HepG2 (cell line): ENCODE measurements around the gene ZCCHC24. TPM values are rescaled to one million over a fixed set of nuclear protein-coding genes. Genes with fewer than 3 reads are reported as not detected.

Experiments
- FOXA1 ChIP-seq, 2 experiments: fragments of 450-650 bp in 1 of 2; sonication (generic) in 1 of 2; formaldehyde crosslinking in 1 of 2; IDR thresholded peaks; 2 replicates each; pipeline versions ENCODE4 v1.4.0 to v1.6.1; 2016 to 2020; ENCODE audit warnings: missing genetic modification reagents in 1 of 2
- POLR2G ChIP-seq: fragments of 200-400 bp; formaldehyde crosslinking; IDR thresholded peaks from 2 replicates; pipeline ENCODE4 v1.6.1; 2018; ENCODE audit warnings: mild to moderate bottlenecking, low read depth, low read length, moderate library complexity
- TBP ChIP-seq: sonication (generic); formaldehyde crosslinking; IDR thresholded peaks from 2 replicates; pipeline ENCODE4 v1.5.0; 2020; ENCODE audit warnings: missing genetic modification reagents
- ZNF234 ChIP-seq: sonication (generic); formaldehyde crosslinking; conservative IDR thresholded peaks from 2 replicates; pipeline ENCODE4 v1.5.1; 2020; ENCODE audit warnings: mild to moderate bottlenecking, missing genetic modification reagents
- ZSCAN29 ChIP-seq: sonication (generic); formaldehyde crosslinking; conservative IDR thresholded peaks from 2 replicates; pipeline ENCODE4 v1.4.0; 2020; ENCODE audit warnings: mild to moderate bottlenecking, missing genetic modification reagents
- ZSCAN31 ChIP-seq: sonication (generic); formaldehyde crosslinking; IDR thresholded peaks from 2 replicates; pipeline ENCODE4 v1.5.0; 2020; ENCODE audit warnings: low read depth, mild to moderate bottlenecking, missing genetic modification reagents
- polyA plus RNA-seq, 8 experiments: library from polyadenylated mRNA; depleted of rRNA in 3 of 8; stranded (reverse) in 7 of 8; unstranded in 1 of 8; fragments of >200 nt; fragmentation: Illumina TruSeq in 4 of 8; extraction: Trizol in 4 of 8; gene quantifications; 2 replicates each; pipeline versions ENCODE4 v1.2.1 to v1.2.3, GENCODE V29; 2011 to 2016; ENCODE audit warnings: low read depth in 4 of 8, missing spikeins in 1 of 8, mixed read lengths in 1 of 8; ENCODE audit not compliant: insufficient read depth in 1 of 8
- total RNA-seq, 5 experiments: library from RNA; depleted of rRNA; stranded (reverse); fragments of >200 nt; fragmentation: Illumina TruSeq; extraction: Trizol; gene quantifications; 2 replicates each; pipeline ENCODE4 v1.2.3, GENCODE V29; 2016; ENCODE audit warnings: low read depth in 1 of 5
- TF ChIP-seq, protein P1 (sequence below): IDR thresholded peaks from 2 replicates; pipeline ENCODE4 v1.6.1; 2016; ENCODE audit warnings: low read depth, missing genetic modification reagents, missing compliant biosample characterization
- TF ChIP-seq, protein P2 (sequence below): sonication (generic); formaldehyde crosslinking; IDR thresholded peaks from 2 replicates; pipeline ENCODE4 v1.5.0; 2020; ENCODE audit warnings: mild to moderate bottlenecking, missing genetic modification reagents
- TF ChIP-seq, protein P3 (sequence below): sonication (generic); formaldehyde crosslinking; IDR thresholded peaks from 2 replicates; pipeline ENCODE4 v1.4.0; 2020; ENCODE audit warnings: missing genetic modification reagents
- TF ChIP-seq, protein P4 (sequence below): IDR thresholded peaks from 2 replicates; pipeline ENCODE4 v1.6.1; 2016; ENCODE audit warnings: control low read depth
- TF ChIP-seq, protein P5 (sequence below): IDR thresholded peaks from 2 replicates; pipeline ENCODE4 v1.4.0; 2020; ENCODE audit warnings: mild to moderate bottlenecking, missing genetic modification reagents

The ZCCHC24 gene
- total and polyA plus RNA-seq, 2 of the 13 experiments (the other 11 are each of a cell fraction or from before 2014, with no cell fraction given) = 3.1 to 7.9 TPM

DNA sequence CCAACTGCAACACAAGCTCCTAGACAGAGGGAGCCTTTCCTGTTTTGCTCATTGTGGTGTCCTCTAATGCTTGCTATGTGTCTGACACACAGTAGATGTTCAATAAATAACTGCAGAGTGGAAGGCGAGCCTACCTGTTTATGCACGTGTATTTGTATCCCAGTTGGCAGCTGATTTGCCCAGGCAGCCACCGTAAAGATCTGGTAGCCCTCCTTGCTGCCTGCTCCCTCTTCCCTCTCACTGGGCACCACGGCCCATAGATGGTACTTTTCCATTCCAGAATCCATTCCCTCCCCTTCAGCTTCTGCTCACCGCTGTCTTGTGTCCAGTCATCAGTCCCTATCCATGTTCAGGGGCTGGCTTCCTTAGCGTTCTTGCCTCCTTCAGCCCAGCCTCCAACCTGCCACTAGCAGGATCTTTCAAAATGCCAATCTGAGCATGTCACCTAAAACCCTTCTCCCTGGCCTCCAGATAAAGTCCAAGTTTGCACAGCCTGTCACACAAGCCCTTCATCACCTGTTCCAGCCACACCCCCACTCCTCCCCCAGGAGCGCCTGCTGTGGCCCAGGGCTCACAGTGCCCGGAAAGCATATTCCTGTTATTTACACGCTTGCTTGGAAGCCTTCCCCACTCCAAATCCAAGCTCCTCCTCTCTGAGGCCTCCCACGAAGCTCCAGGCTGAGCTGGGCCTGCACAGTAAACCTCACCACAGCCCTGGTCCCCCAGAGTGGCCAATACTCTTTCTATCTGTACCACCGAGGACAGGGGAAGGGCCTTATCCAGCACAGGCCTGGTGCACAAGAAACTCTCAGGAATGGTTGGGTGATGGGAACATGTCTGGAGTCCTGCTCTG lies 21.0 kb downstream of the ZCCHC24 start (continued):
- TF ChIP-seq, protein P1, sequence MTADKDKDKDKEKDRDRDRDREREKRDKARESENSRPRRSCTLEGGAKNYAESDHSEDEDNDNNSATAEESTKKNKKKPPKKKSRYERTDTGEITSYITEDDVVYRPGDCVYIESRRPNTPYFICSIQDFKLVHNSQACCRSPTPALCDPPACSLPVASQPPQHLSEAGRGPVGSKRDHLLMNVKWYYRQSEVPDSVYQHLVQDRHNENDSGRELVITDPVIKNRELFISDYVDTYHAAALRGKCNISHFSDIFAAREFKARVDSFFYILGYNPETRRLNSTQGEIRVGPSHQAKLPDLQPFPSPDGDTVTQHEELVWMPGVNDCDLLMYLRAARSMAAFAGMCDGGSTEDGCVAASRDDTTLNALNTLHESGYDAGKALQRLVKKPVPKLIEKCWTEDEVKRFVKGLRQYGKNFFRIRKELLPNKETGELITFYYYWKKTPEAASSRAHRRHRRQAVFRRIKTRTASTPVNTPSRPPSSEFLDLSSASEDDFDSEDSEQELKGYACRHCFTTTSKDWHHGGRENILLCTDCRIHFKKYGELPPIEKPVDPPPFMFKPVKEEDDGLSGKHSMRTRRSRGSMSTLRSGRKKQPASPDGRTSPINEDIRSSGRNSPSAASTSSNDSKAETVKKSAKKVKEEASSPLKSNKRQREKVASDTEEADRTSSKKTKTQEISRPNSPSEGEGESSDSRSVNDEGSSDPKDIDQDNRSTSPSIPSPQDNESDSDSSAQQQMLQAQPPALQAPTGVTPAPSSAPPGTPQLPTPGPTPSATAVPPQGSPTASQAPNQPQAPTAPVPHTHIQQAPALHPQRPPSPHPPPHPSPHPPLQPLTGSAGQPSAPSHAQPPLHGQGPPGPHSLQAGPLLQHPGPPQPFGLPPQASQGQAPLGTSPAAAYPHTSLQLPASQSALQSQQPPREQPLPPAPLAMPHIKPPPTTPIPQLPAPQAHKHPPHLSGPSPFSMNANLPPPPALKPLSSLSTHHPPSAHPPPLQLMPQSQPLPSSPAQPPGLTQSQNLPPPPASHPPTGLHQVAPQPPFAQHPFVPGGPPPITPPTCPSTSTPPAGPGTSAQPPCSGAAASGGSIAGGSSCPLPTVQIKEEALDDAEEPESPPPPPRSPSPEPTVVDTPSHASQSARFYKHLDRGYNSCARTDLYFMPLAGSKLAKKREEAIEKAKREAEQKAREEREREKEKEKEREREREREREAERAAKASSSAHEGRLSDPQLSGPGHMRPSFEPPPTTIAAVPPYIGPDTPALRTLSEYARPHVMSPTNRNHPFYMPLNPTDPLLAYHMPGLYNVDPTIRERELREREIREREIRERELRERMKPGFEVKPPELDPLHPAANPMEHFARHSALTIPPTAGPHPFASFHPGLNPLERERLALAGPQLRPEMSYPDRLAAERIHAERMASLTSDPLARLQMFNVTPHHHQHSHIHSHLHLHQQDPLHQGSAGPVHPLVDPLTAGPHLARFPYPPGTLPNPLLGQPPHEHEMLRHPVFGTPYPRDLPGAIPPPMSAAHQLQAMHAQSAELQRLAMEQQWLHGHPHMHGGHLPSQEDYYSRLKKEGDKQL (CRISPR knock-in tag) = peak; percentile 39; the same call in 1 of the 2 replicates
- TF ChIP-seq FOXA1 (IDR thresholded peaks at IDR 0.05) = no peak
- TF ChIP-seq FOXA1 (CRISPR knock-in tag; IDR thresholded peaks at IDR 0.05) = peak; percentile 77
- TF ChIP-seq, protein P2, sequence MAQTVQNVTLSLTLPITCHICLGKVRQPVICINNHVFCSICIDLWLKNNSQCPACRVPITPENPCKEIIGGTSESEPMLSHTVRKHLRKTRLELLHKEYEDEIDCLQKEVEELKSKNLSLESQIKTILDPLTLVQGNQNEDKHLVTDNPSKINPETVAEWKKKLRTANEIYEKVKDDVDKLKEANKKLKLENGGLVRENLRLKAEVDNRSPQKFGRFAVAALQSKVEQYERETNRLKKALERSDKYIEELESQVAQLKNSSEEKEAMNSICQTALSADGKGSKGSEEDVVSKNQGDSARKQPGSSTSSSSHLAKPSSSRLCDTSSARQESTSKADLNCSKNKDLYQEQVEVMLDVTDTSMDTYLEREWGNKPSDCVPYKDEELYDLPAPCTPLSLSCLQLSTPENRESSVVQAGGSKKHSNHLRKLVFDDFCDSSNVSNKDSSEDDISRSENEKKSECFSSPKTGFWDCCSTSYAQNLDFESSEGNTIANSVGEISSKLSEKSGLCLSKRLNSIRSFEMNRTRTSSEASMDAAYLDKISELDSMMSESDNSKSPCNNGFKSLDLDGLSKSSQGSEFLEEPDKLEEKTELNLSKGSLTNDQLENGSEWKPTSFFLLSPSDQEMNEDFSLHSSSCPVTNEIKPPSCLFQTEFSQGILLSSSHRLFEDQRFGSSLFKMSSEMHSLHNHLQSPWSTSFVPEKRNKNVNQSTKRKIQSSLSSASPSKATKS = no peak
- TF ChIP-seq, protein P3, sequence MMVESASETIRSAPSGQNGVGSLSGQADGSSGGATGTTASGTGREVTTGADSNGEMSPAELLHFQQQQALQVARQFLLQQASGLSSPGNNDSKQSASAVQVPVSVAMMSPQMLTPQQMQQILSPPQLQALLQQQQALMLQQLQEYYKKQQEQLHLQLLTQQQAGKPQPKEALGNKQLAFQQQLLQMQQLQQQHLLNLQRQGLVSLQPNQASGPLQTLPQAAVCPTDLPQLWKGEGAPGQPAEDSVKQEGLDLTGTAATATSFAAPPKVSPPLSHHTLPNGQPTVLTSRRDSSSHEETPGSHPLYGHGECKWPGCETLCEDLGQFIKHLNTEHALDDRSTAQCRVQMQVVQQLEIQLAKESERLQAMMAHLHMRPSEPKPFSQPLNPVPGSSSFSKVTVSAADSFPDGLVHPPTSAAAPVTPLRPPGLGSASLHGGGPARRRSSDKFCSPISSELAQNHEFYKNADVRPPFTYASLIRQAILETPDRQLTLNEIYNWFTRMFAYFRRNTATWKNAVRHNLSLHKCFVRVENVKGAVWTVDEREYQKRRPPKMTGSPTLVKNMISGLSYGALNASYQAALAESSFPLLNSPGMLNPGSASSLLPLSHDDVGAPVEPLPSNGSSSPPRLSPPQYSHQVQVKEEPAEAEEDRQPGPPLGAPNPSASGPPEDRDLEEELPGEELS (CRISPR knock-in tag) = peak; percentile 67; the same call in 1 of the 2 replicates
- TF ChIP-seq, protein P4, sequence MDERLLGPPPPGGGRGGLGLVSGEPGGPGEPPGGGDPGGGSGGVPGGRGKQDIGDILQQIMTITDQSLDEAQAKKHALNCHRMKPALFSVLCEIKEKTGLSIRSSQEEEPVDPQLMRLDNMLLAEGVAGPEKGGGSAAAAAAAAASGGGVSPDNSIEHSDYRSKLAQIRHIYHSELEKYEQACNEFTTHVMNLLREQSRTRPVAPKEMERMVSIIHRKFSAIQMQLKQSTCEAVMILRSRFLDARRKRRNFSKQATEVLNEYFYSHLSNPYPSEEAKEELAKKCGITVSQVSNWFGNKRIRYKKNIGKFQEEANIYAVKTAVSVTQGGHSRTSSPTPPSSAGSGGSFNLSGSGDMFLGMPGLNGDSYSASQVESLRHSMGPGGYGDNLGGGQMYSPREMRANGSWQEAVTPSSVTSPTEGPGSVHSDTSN (CRISPR knock-in tag) = peak; percentile 53
- TF ChIP-seq, protein P5, sequence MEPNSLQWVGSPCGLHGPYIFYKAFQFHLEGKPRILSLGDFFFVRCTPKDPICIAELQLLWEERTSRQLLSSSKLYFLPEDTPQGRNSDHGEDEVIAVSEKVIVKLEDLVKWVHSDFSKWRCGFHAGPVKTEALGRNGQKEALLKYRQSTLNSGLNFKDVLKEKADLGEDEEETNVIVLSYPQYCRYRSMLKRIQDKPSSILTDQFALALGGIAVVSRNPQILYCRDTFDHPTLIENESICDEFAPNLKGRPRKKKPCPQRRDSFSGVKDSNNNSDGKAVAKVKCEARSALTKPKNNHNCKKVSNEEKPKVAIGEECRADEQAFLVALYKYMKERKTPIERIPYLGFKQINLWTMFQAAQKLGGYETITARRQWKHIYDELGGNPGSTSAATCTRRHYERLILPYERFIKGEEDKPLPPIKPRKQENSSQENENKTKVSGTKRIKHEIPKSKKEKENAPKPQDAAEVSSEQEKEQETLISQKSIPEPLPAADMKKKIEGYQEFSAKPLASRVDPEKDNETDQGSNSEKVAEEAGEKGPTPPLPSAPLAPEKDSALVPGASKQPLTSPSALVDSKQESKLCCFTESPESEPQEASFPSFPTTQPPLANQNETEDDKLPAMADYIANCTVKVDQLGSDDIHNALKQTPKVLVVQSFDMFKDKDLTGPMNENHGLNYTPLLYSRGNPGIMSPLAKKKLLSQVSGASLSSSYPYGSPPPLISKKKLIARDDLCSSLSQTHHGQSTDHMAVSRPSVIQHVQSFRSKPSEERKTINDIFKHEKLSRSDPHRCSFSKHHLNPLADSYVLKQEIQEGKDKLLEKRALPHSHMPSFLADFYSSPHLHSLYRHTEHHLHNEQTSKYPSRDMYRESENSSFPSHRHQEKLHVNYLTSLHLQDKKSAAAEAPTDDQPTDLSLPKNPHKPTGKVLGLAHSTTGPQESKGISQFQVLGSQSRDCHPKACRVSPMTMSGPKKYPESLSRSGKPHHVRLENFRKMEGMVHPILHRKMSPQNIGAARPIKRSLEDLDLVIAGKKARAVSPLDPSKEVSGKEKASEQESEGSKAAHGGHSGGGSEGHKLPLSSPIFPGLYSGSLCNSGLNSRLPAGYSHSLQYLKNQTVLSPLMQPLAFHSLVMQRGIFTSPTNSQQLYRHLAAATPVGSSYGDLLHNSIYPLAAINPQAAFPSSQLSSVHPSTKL (CRISPR knock-in tag) = peak; percentile 64; the same call in 1 of the 2 replicates
- TF ChIP-seq ZSCAN31 (CRISPR knock-in tag) = no peak
- TF ChIP-seq TBP (CRISPR knock-in tag) = no peak
- 0 out of 2 replicates have a peak, but pooled peaks have one; percentile 33 for TF ChIP-seq POLR2G
- TF ChIP-seq ZSCAN29 = 0 out of 2 replicates have a peak, but pooled peaks have one; percentile 46
- no peak for TF ChIP-seq ZNF234 (CRISPR knock-in tag)
